ENCODE data around the gene TMEM101. TPM values are rescaled to one million over a fixed set of nuclear protein-coding genes. Genes with fewer than 3 reads are reported as not detected.

TMEM101 gene
- polyA plus RNA-seq, 1 donor = 47.5 TPM

- WGBS (ENCODE audit: insufficient coverage, low lambda C conversion rate) = 100% methylated on average over 1 of the region's 12 CpGs
These were observed 27.4 kb downstream of the TMEM101 start for GRCh38 chr17:43987131-43988021.

GRCh38 chr17:43986225-43986981, 28.4 kb downstream of the TMEM101 start:
- no peaks in the 10 kb centered on the region for H3K36me3 ChIP-seq (ENCODE audit: control insufficient read depth, insufficient read depth, low read length)
- H3K4me1 ChIP-seq (ENCODE audit: control insufficient read depth, insufficient read depth, low read length) = peaks cover 9% of the 10 kb centered on the region
- H3K27ac ChIP-seq (ENCODE audit: low read length) = no peak overlapping the region
- no CpG with 5 or more reads among the region's 7 CpGs for WGBS (ENCODE audit: insufficient coverage, low lambda C conversion rate)
- H3K9me3 ChIP-seq (ENCODE audit: control insufficient read depth, low read depth, low read length) = no peaks in the 10 kb centered on the region
- peaks cover 62% of the 10 kb centered on the region for H3K27me3 ChIP-seq (ENCODE audit: control insufficient read depth, insufficient read depth, low read length)
- no peak overlapping the region for H3K4me3 ChIP-seq (ENCODE audit: low read length)
- no peak for DNase-seq

More at GRCh38 chr17:43987131-43988021, 27.4 kb downstream of the TMEM101 start:
- peaks cover 9% of the 10 kb centered on the region for H3K4me1 ChIP-seq (ENCODE audit: control insufficient read depth, insufficient read depth, low read length)
- no peak for DNase-seq
- H3K27me3 ChIP-seq (ENCODE audit: control insufficient read depth, insufficient read depth, low read length) = peaks cover 53% of the 10 kb centered on the region
- H3K9me3 ChIP-seq (ENCODE audit: control insufficient read depth, low read depth, low read length) = no peaks in the 10 kb centered on the region
- H3K27ac ChIP-seq (ENCODE audit: low read length) = no peak overlapping the region
- no peak overlapping the region for H3K4me3 ChIP-seq (ENCODE audit: low read length)
- no peaks in the 10 kb centered on the region for H3K36me3 ChIP-seq (ENCODE audit: control insufficient read depth, insufficient read depth, low read length)

GRCh38 chr17:43984521-43984920, 30.2 kb downstream of the TMEM101 start:
- Histone ChIP-seq H3K4me3 (ENCODE audit: low read length) (peak overlapping the region; percentile 45), H3K9me3 (ENCODE audit: control insufficient read depth, low read depth, low read length) (no peaks in the 10 kb centered on the region), H3K4me1 (ENCODE audit: control insufficient read depth, insufficient read depth, low read length) (peaks cover 9% of the 10 kb centered on the region), H3K36me3 (ENCODE audit: control insufficient read depth, insufficient read depth, low read length) (no peaks in the 10 kb centered on the region), H3K27me3 (ENCODE audit: control insufficient read depth, insufficient read depth, low read length) (peaks cover 72% of the 10 kb centered on the region), H3K27ac (ENCODE audit: low read length) (peak overlapping the region; percentile 2)
- no CpG with 5 or more reads among the region's 8 CpGs for WGBS (ENCODE audit: insufficient coverage, low lambda C conversion rate)
- DNase-seq = no peak

- WGBS (ENCODE audit: insufficient coverage, low lambda C conversion rate) = no CpG with 5 or more reads among the region's 78 CpGs
- no peaks in the 10 kb centered on the region for H3K9me3 ChIP-seq (ENCODE audit: control insufficient read depth, low read depth, low read length)
- no peaks in the 10 kb centered on the region for H3K36me3 ChIP-seq (ENCODE audit: control insufficient read depth, insufficient read depth, low read length)
- H3K4me1 ChIP-seq (ENCODE audit: control insufficient read depth, insufficient read depth, low read length) = peaks cover 9% of the 10 kb centered on the region
- peaks cover 79% of the 10 kb centered on the region for H3K27me3 ChIP-seq (ENCODE audit: control insufficient read depth, insufficient read depth, low read length)
- H3K4me3 ChIP-seq (ENCODE audit: low read length) = peak overlapping the region; percentile 45
- peak; percentile 31 to 72 for DNase-seq
- peak overlapping the region; percentile 2 for H3K27ac ChIP-seq (ENCODE audit: low read length)
These were observed 31.0 kb downstream of the TMEM101 start for GRCh38 chr17:43983515-43984411.

GRCh38 chr17:43983196-43983514, 31.6 kb downstream of the TMEM101 start:
- no peak overlapping the region for H3K27ac ChIP-seq (ENCODE audit: low read length)
- no peaks in the 10 kb centered on the region for H3K9me3 ChIP-seq (ENCODE audit: control insufficient read depth, low read depth, low read length)
- no peak for DNase-seq
- no CpG with 5 or more reads among the region's 5 CpGs for WGBS (ENCODE audit: insufficient coverage, low lambda C conversion rate)
- H3K4me1 ChIP-seq (ENCODE audit: control insufficient read depth, insufficient read depth, low read length) = peaks cover 9% of the 10 kb centered on the region
- H3K27me3 ChIP-seq (ENCODE audit: control insufficient read depth, insufficient read depth, low read length) = peaks cover 82% of the 10 kb centered on the region
- H3K4me3 ChIP-seq (ENCODE audit: low read length) = peak overlapping the region; percentile 45
- H3K36me3 ChIP-seq (ENCODE audit: control insufficient read depth, insufficient read depth, low read length) = no peaks in the 10 kb centered on the region

GRCh38 chr17:43982171-43982570, 32.6 kb downstream of the TMEM101 start:
- H3K27me3 ChIP-seq (ENCODE audit: control insufficient read depth, insufficient read depth, low read length) = peaks cover 78% of the 10 kb centered on the region
- H3K36me3 ChIP-seq (ENCODE audit: control insufficient read depth, insufficient read depth, low read length) = no peaks in the 10 kb centered on the region
- no peak overlapping the region for H3K27ac ChIP-seq (ENCODE audit: low read length)
- WGBS (ENCODE audit: insufficient coverage, low lambda C conversion rate) = no CpG with 5 or more reads among the region's 2 CpGs
- H3K9me3 ChIP-seq (ENCODE audit: control insufficient read depth, low read depth, low read length) = no peaks in the 10 kb centered on the region
- no peak for DNase-seq
- no peak overlapping the region for H3K4me3 ChIP-seq (ENCODE audit: low read length)
- H3K4me1 ChIP-seq (ENCODE audit: control insufficient read depth, insufficient read depth, low read length) = peaks cover 9% of the 10 kb centered on the region

- H3K27ac ChIP-seq (ENCODE audit: low read length) = no peak overlapping the region
- peaks cover 9% of the 10 kb centered on the region for H3K4me1 ChIP-seq (ENCODE audit: control insufficient read depth, insufficient read depth, low read length)
- no peaks in the 10 kb centered on the region for H3K36me3 ChIP-seq (ENCODE audit: control insufficient read depth, insufficient read depth, low read length)
- H3K9me3 ChIP-seq (ENCODE audit: control insufficient read depth, low read depth, low read length) = no peaks in the 10 kb centered on the region
- no peak for DNase-seq
- no CpG with 5 or more reads among the region's 4 CpGs for WGBS (ENCODE audit: insufficient coverage, low lambda C conversion rate)
- no peak overlapping the region for H3K4me3 ChIP-seq (ENCODE audit: low read length)
- H3K27me3 ChIP-seq (ENCODE audit: control insufficient read depth, insufficient read depth, low read length) = peaks cover 63% of the 10 kb centered on the region
These were observed 35.1 kb downstream of the TMEM101 start for GRCh38 chr17:43979671-43980070.

GRCh38 chr17:43979011-43979410, 35.8 kb downstream of the TMEM101 start:
- H3K27ac ChIP-seq (ENCODE audit: low read length) = no peak overlapping the region
- 96% methylated on average over 3 of the region's 7 CpGs for WGBS (ENCODE audit: insufficient coverage, low lambda C conversion rate)
- no peak overlapping the region for H3K4me3 ChIP-seq (ENCODE audit: low read length)
- no peaks in the 10 kb centered on the region for H3K36me3 ChIP-seq (ENCODE audit: control insufficient read depth, insufficient read depth, low read length)
- peaks cover 7% of the 10 kb centered on the region for H3K4me1 ChIP-seq (ENCODE audit: control insufficient read depth, insufficient read depth, low read length)
- H3K27me3 ChIP-seq (ENCODE audit: control insufficient read depth, insufficient read depth, low read length) = peaks cover 60% of the 10 kb centered on the region
- H3K9me3 ChIP-seq (ENCODE audit: control insufficient read depth, low read depth, low read length) = no peaks in the 10 kb centered on the region
- no peak for DNase-seq

- H3K27ac ChIP-seq (ENCODE audit: low read length) = no peak overlapping the region
- no peak overlapping the region for H3K4me3 ChIP-seq (ENCODE audit: low read length)
- no CpG with 5 or more reads among the region's 2 CpGs for WGBS (ENCODE audit: insufficient coverage, low lambda C conversion rate)
- no peaks in the 10 kb centered on the region for H3K9me3 ChIP-seq (ENCODE audit: control insufficient read depth, low read depth, low read length)
- DNase-seq = no peak
- no peaks in the 10 kb centered on the region for H3K36me3 ChIP-seq (ENCODE audit: control insufficient read depth, insufficient read depth, low read length)
- H3K4me1 ChIP-seq (ENCODE audit: control insufficient read depth, insufficient read depth, low read length) = peaks cover under 1% of the 10 kb centered on the region
- peaks cover 51% of the 10 kb centered on the region for H3K27me3 ChIP-seq (ENCODE audit: control insufficient read depth, insufficient read depth, low read length)
These were observed 36.7 kb downstream of the TMEM101 start for GRCh38 chr17:43978078-43978477.
